ENCODE data around the gene FFAR4. TPM values are rescaled to one million over a fixed set of nuclear protein-coding genes. Genes with fewer than 3 reads are reported as not detected.
A peak's percentile ranks its signal among the peaks of the same experiment; 100 is the strongest.

Gene FFAR4
- total and polyA plus RNA-seq, 4 donors: 0.06 to 4.7 (median 1.4) TPM

- 67 to 73% methylated on average over 7 of the region's 7 CpGs for WGBS, 2 donors
- H3K27ac ChIP-seq (ENCODE audit: low read depth in 1 of 2, low read length in 1 of 2): no peak overlapping the region
- H3K4me1 ChIP-seq (ENCODE audit: control insufficient read depth in 5 of 5, insufficient read depth in 5 of 5, low read length in 5 of 5): no peaks in the 10 kb centered on the region
- DNase-seq (no peak), ATAC-seq (ENCODE audit: insufficient read depth, low FRiP score) (no peak)
- no peak overlapping the region for H3K4me3 ChIP-seq
- no peak for TF ChIP-seq CTCF (IDR thresholded peaks at IDR 0.05; ENCODE audit: control extremely low read depth, extremely low read depth)
- no peaks in the 10 kb centered on the region for H3K27me3 ChIP-seq (ENCODE audit: control insufficient read depth in 3 of 3, insufficient read depth in 3 of 3, low read length in 2 of 3)
- H3K9me3 ChIP-seq (ENCODE audit: control insufficient read depth in 4 of 4, insufficient read depth in 3 of 4, low read length in 3 of 4): peaks cover 0 to 2% (median 0%) of the 10 kb centered on the region in 4 donors
- H3K36me3 ChIP-seq (ENCODE audit: control insufficient read depth in 4 of 4, insufficient read depth in 4 of 4, low read length in 4 of 4): no peaks in the 10 kb centered on the region
- H3K9ac ChIP-seq (ENCODE audit: insufficient read depth in 1 of 2, low read length in 2 of 2): no peak overlapping the region
Observed at GRCh38 chr10:93629647-93630305, 63.3 kb downstream of the FFAR4 start.

- Histone ChIP-seq H3K27ac (ENCODE audit: low read depth in 1 of 2, low read length in 1 of 2) (no peak overlapping the region), H3K9me3 (ENCODE audit: control insufficient read depth in 4 of 4, insufficient read depth in 3 of 4, low read length in 3 of 4) (peaks cover 0 to 3% (median 0%) of the 10 kb centered on the region in 4 donors), H3K4me3 (no peak overlapping the region), H3K36me3 (ENCODE audit: control insufficient read depth in 4 of 4, insufficient read depth in 4 of 4, low read length in 4 of 4) (no peaks in the 10 kb centered on the region), H3K4me1 (ENCODE audit: control insufficient read depth in 5 of 5, insufficient read depth in 5 of 5, low read length in 5 of 5) (no peaks in the 10 kb centered on the region), H3K27me3 (ENCODE audit: control insufficient read depth in 3 of 3, insufficient read depth in 3 of 3, low read length in 2 of 3) (no peaks in the 10 kb centered on the region), H3K9ac (ENCODE audit: insufficient read depth in 1 of 2, low read length in 2 of 2) (no peak overlapping the region)
- ATAC-seq (ENCODE audit: insufficient read depth, low FRiP score) (no peak), DNase-seq (peak; percentile 2 to 33 (median 29))
- no peak for TF ChIP-seq CTCF (IDR thresholded peaks at IDR 0.05; ENCODE audit: control extremely low read depth, extremely low read depth)
- 81 to 82% methylated on average over 15 of the region's 15 CpGs for WGBS, 2 donors
Observed at GRCh38 chr10:93630625-93631557, 64.4 kb downstream of the FFAR4 start.

Other genes with a start within 250 kb of the FFAR4 start
- gene MYOF, start 84.3 kb upstream of the FFAR4 start, total RNA-seq: 100 to 1,000 TPM; 111 to 194 TPM
- 10 to 100 TPM; 23.4 to 53.2 TPM for gene MYOF, start 84.3 kb upstream of the FFAR4 start, polyA plus RNA-seq
- 1 to 10 TPM; 1.7 to 3.5 TPM for gene CEP55, start 70.1 kb upstream of the FFAR4 start, total RNA-seq
- gene CEP55, start 70.1 kb upstream of the FFAR4 start, polyA plus RNA-seq: 1 to 10 TPM; 1.6 to 1.8 TPM
- gene RBP4, start 34.6 kb downstream of the FFAR4 start, total RNA-seq: 10 to 100 TPM in 1 of 2 donors, not detected in 1; 35.4 TPM
- 10 to 100 TPM in 1 of 2 donors, 1 to 10 TPM in 1; 7.3 to 14.7 TPM for gene RBP4, start 34.6 kb downstream of the FFAR4 start, polyA plus RNA-seq
- not detected for gene PDE6C, start 45.9 kb downstream of the FFAR4 start, total RNA-seq
- gene PDE6C, start 45.9 kb downstream of the FFAR4 start, polyA plus RNA-seq: not detected
- gene FRA10AC1, start 135.9 kb downstream of the FFAR4 start, total RNA-seq: 10 to 100 TPM; 12.3 to 38.9 TPM
- gene FRA10AC1, start 135.9 kb downstream of the FFAR4 start, polyA plus RNA-seq: 10 to 100 TPM in 1 of 2 donors, 1 to 10 TPM in 1; 4.3 to 18.1 TPM
- under 1 TPM in 1 of 2 donors, not detected in 1; 0.68 TPM for gene LGI1, start 191.3 kb downstream of the FFAR4 start, total RNA-seq
- gene LGI1, start 191.3 kb downstream of the FFAR4 start, polyA plus RNA-seq: not detected

Measured in lung (tissue), 12 donors.